Measurements from ENCODE around the gene PKD2. TPM values are rescaled to one million over a fixed set of nuclear protein-coding genes. Genes with fewer than 3 reads are reported as not detected.
"Not testable (repeated sequence)": the region's sequence is repeated elsewhere in the genome, so short reads cannot be mapped to it uniquely, and the experiment has no call there.

Gene PKD2
- total and polyA plus RNA-seq, 2 of the 13 experiments (the other 11 are each of a cell fraction or from before 2014, with no cell fraction given), result 5.6 to 9.1 TPM

DNA sequence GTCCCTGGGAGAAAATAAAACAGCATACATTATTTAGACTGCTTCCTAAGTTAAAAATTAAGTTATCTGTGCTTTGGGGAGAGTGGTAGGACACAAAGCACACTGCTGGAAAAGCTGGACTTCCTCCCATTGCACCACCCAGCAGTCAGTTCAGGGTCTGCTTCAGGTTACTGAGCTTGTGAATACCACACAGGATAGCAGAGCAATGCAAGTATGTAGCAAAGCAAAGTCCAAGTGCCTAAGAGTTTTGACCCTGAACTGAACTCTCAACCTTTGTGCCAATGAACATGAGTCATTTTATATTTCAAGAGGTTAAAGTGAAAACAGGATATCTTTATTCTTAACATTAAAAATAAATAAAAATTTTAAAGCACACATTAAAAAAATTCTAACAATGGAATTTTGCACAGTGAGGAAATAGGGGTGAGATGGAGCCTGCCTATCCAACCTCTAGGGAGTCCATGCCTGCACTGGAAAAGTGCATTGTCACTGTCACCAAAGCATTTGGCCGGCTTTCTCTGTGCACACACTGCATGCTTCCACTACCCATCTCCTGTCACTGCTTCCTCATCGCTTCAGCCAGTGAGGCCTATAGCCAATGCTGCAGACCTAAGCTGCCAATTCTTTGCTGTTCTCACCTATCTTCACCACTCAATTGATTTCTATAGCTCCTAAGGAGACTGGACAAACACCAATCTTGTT, 100.1 kb downstream of the PKD2 start (continued):
- peak; percentile 32 for TF ChIP-seq RERE (CRISPR knock-in tag; IDR thresholded peaks at IDR 0.05; ENCODE audit: low read depth)
- TF ChIP-seq PHF21A (CRISPR knock-in tag; IDR thresholded peaks at IDR 0.05), result peak; percentile 74; the same call in 1 of the 2 replicates
- TF ChIP-seq MAFG (CRISPR knock-in tag; IDR thresholded peaks at IDR 0.05), result peak; percentile 93
- peak; percentile 92 for TF ChIP-seq FOXO1 (CRISPR knock-in tag; IDR thresholded peaks at IDR 0.05)

GRCh38 chr4:88108108-88108465, 100.7 kb downstream of the PKD2 start:
- peak overlapping the region; percentile 66 for H3K4me2 ChIP-seq (ENCODE audit: low read depth, low read length)
- BruUV-seq (replicated peaks); H3K36me3 ChIP-seq (replicated peaks in 1 of 2; ENCODE audit: control insufficient read depth in 1 of 2, insufficient read depth in 2 of 2, low read length in 2 of 2); H3K79me2 ChIP-seq (ENCODE audit: insufficient read depth, low read length); FAIRE-seq; DNase-seq (ENCODE audit: low spot score); H3K27me3 ChIP-seq (ENCODE audit: control insufficient read depth in 1 of 2, insufficient read depth in 2 of 2, low read length in 2 of 2); H2AFZ ChIP-seq (ENCODE audit: low read length); in situ Hi-C loops (cut with HindIII; ENCODE audit: extremely low pct_ligation_motif_present, low pct_unique_long_range_greater_than_20kb); ATAC-seq; CTCF ChIA-PET (ENCODE audit: low intra/inter-chr PET ratio, low total read pairs); H4K20me1 ChIP-seq (ENCODE audit: insufficient read depth, low read length); H3K9me3 ChIP-seq (ENCODE audit: low read length): not testable (repeated sequence)
- peaks cover 83% of the 10 kb centered on the region for H3K4me1 ChIP-seq (ENCODE audit: insufficient read depth, low read length)
- H3K4me3 ChIP-seq (replicated peaks in 1 of 3; ENCODE audit: insufficient read depth in 1 of 3, low read depth in 2 of 3, low read length in 3 of 3), result peak overlapping the region in 1 of 3 experiments; percentile 39; a peak in 2 of 6 replicates
- peak overlapping the region; percentile 99 for H3K27ac ChIP-seq (ENCODE audit: extremely low read length, insufficient read depth, low read length)
- H3K9ac ChIP-seq (ENCODE audit: insufficient read depth, low read depth, low read length), result peak overlapping the region; percentile 48
- WGBS (ENCODE audit: low lambda C conversion rate), result 9% methylated on average over 7 of the region's 7 CpGs
- POLR2A ChIA-PET, result interaction anchor here (1.1 to 2.1 kb wide), 3 partner anchors 14 to 176 kb away, joined by 3 to 9 read pairs (median 6); partner anchors contain the start of gene PPM1K
- intact Hi-C loops (cut with micrococcal nuclease; ENCODE audit: unreplicated experiment), result loop anchor here (5.0 kb wide), 5 partner anchors 46 to 409 kb away; partner anchors contain the start of gene PPM1K
- TF ChIP-seq ZNF609 (CRISPR knock-in tag; IDR thresholded peaks at IDR 0.05; ENCODE audit: borderline replicate concordance), result peak; percentile 17; the same call in 1 of the 2 replicates
- peak; percentile 61 for TF ChIP-seq ZNF121 (CRISPR knock-in tag; IDR thresholded peaks at IDR 0.05)

Measured in HepG2 (cell line).